Activated CD4-positive, alpha-beta T cell treated with anti-CD3 and anti-CD28 coated beads, Interleukin-2, amount 10 ng/mL, durations not matched to agents 7 days and 5 days (primary cell): Measurements from ENCODE around the gene FLRT2. TPM values are rescaled to one million over a fixed set of nuclear protein-coding genes. Genes with fewer than 3 reads are reported as not detected.

ENCODE experiments used
- CTCF ChIA-PET: fragments of 350-600 bp; sonication (Branson Sonifier 250); formaldehyde crosslinking; loops from one replicate; lab custom pipeline; 2021; ENCODE audit warnings: antibody characterized with exemption; lab: Charles Lee
- POLR2A ChIA-PET: fragments of 350-600 bp; sonication (Branson Sonifier 250); formaldehyde crosslinking; loops from one replicate; lab custom pipeline; 2021; ENCODE audit warnings: antibody characterized with exemption; lab: Charles Lee
- DNase-seq: peaks from one replicate; pipeline ENCODE4 v3.0.0-alpha.2; 2020
- H3K27ac Mint-ChIP-seq: one replicate; pipeline ENCODE4 v1.8.0; 2021; ENCODE audit warnings: mild to moderate bottlenecking, moderate library complexity, mixed read lengths
- H3K27me3 Mint-ChIP-seq: one replicate; pipeline ENCODE4 v1.8.0; 2021; ENCODE audit warnings: mixed read lengths
- H3K36me3 Mint-ChIP-seq: one replicate; pipeline ENCODE4 v1.8.0; 2021; ENCODE audit warnings: low read depth, mixed read lengths
- H3K4me1 Mint-ChIP-seq: one replicate; pipeline ENCODE4 v1.8.0; 2021; ENCODE audit warnings: mixed read lengths
- H3K4me3 Mint-ChIP-seq: one replicate; pipeline ENCODE4 v1.8.0; 2021; ENCODE audit warnings: mild to moderate bottlenecking, moderate library complexity, mixed read lengths
- H3K9me3 Mint-ChIP-seq: one replicate; pipeline ENCODE4 v1.8.0; 2021; ENCODE audit warnings: mixed read lengths
- total RNA-seq, 2 experiments: library from RNA; stranded (reverse); gene quantifications; one replicate each; pipeline ENCODE4 v1.2.3, GENCODE V29; 2021

The FLRT2 gene
- total RNA-seq, 2 experiments from 2014 or later = not detected

GRCh38 chr14:85576848-85577542, 47.1 kb downstream of the FLRT2 start:
- DNase-seq = no peak
- POLR2A ChIA-PET = no interaction called here
- Mint-ChIP-seq H3K36me3 (no peaks in the 10 kb centered on the region), H3K4me3 (no peak overlapping the region), H3K9me3 (no peaks in the 10 kb centered on the region), H3K4me1 (no peaks in the 10 kb centered on the region), H3K27me3 (no peaks in the 10 kb centered on the region), H3K27ac (no peak overlapping the region)
- CTCF ChIA-PET = interaction anchor here (0.6 kb wide), 1 partner anchor 458 kb away, joined by 3 read pairs; no protein-coding TSS in a partner anchor

GRCh38 chr14:85577543-85578114, 47.7 kb downstream of the FLRT2 start:
- no peaks in the 10 kb centered on the region for H3K9me3 Mint-ChIP-seq
- no peak overlapping the region for H3K27ac Mint-ChIP-seq
- H3K4me1 Mint-ChIP-seq = no peaks in the 10 kb centered on the region
- ChIA-PET CTCF (interaction anchor here (0.6 kb wide), 1 partner anchor 457 kb away, joined by 3 read pairs; no protein-coding TSS in a partner anchor), POLR2A (no interaction called here)
- DNase-seq = no peak
- H3K27me3 Mint-ChIP-seq = no peaks in the 10 kb centered on the region
- H3K4me3 Mint-ChIP-seq = no peak overlapping the region
- no peaks in the 10 kb centered on the region for H3K36me3 Mint-ChIP-seq

- H3K27ac Mint-ChIP-seq = no peak overlapping the region
- H3K9me3 Mint-ChIP-seq = no peaks in the 10 kb centered on the region
- no peak for DNase-seq
- ChIA-PET POLR2A (no interaction called here), CTCF (no interaction called here)
- H3K4me3 Mint-ChIP-seq = no peak overlapping the region
- H3K27me3 Mint-ChIP-seq = no peaks in the 10 kb centered on the region
- H3K36me3 Mint-ChIP-seq = no peaks in the 10 kb centered on the region
- no peaks in the 10 kb centered on the region for H3K4me1 Mint-ChIP-seq
These were observed 48.4 kb downstream of the FLRT2 start for GRCh38 chr14:85578357-85578756.

GRCh38 chr14:85578930-85579329, 49.0 kb downstream of the FLRT2 start:
- Mint-ChIP-seq H3K4me3 (no peak overlapping the region), H3K27me3 (no peaks in the 10 kb centered on the region), H3K36me3 (no peaks in the 10 kb centered on the region), H3K27ac (no peak overlapping the region), H3K4me1 (no peaks in the 10 kb centered on the region), H3K9me3 (no peaks in the 10 kb centered on the region)
- no peak for DNase-seq
- ChIA-PET POLR2A (no interaction called here), CTCF (no interaction called here)

GRCh38 chr14:85579942-85580341, 50.0 kb downstream of the FLRT2 start:
- Mint-ChIP-seq H3K4me1 (no peaks in the 10 kb centered on the region), H3K4me3 (no peak overlapping the region)
- POLR2A ChIA-PET = no interaction called here

GRCh38 chr14:85580536-85581140, 50.7 kb downstream of the FLRT2 start:
- Mint-ChIP-seq H3K36me3 (no peaks in the 10 kb centered on the region), H3K27me3 (no peaks in the 10 kb centered on the region), H3K4me3 (no peak overlapping the region), H3K9me3 (no peaks in the 10 kb centered on the region), H3K27ac (no peak overlapping the region), H3K4me1 (no peaks in the 10 kb centered on the region)
- ChIA-PET CTCF (no interaction called here), POLR2A (no interaction called here)
- no peak for DNase-seq

More at GRCh38 chr14:85579942-85580341, 50.0 kb downstream of the FLRT2 start:
- Mint-ChIP-seq H3K9me3 (no peaks in the 10 kb centered on the region), H3K27ac (no peak overlapping the region), H3K36me3 (no peaks in the 10 kb centered on the region), H3K27me3 (no peaks in the 10 kb centered on the region)
- DNase-seq = no peak
- CTCF ChIA-PET = no interaction called here

- H3K9me3 Mint-ChIP-seq = no peaks in the 10 kb centered on the region
- ChIA-PET CTCF (no interaction called here), POLR2A (no interaction called here)
- peaks cover 1% of the 10 kb centered on the region for H3K4me1 Mint-ChIP-seq
- H3K4me3 Mint-ChIP-seq = no peak overlapping the region
- DNase-seq = no peak
- H3K36me3 Mint-ChIP-seq = no peaks in the 10 kb centered on the region
- no peak overlapping the region for H3K27ac Mint-ChIP-seq
- H3K27me3 Mint-ChIP-seq = no peaks in the 10 kb centered on the region
These were observed 51.7 kb downstream of the FLRT2 start for GRCh38 chr14:85581691-85582090.

- DNase-seq = no peak
- Mint-ChIP-seq H3K9me3 (no peaks in the 10 kb centered on the region), H3K4me3 (no peak overlapping the region), H3K36me3 (no peaks in the 10 kb centered on the region), H3K4me1 (peaks cover 5% of the 10 kb centered on the region), H3K27ac (no peak overlapping the region), H3K27me3 (no peaks in the 10 kb centered on the region)
- ChIA-PET CTCF (no interaction called here), POLR2A (no interaction called here)
These were observed 53.4 kb downstream of the FLRT2 start for GRCh38 chr14:85583380-85583779.

GRCh38 chr14:85584481-85584880, 54.5 kb downstream of the FLRT2 start:
- H3K9me3 Mint-ChIP-seq = no peaks in the 10 kb centered on the region
- no peaks in the 10 kb centered on the region for H3K36me3 Mint-ChIP-seq
- no peak overlapping the region for H3K27ac Mint-ChIP-seq
- DNase-seq = no peak
- no peaks in the 10 kb centered on the region for H3K27me3 Mint-ChIP-seq
- peaks cover 5% of the 10 kb centered on the region for H3K4me1 Mint-ChIP-seq
- H3K4me3 Mint-ChIP-seq = no peak overlapping the region
- CTCF ChIA-PET = no interaction called here
- POLR2A ChIA-PET = no interaction called here

- CTCF ChIA-PET = interaction anchor here (0.7 kb wide), 2 partner anchors 475 to 478 kb away, joined by 3 to 4 read pairs; no protein-coding TSS in a partner anchor
These were observed 57.3 kb downstream of the FLRT2 start for GRCh38 chr14:85587151-85587711.

GRCh38 chr14:85590784-85591183, 60.8 kb downstream of the FLRT2 start:
- Mint-ChIP-seq H3K27me3 (no peaks in the 10 kb centered on the region), H3K27ac (no peak overlapping the region), H3K4me1 (peaks cover 5% of the 10 kb centered on the region), H3K36me3 (no peaks in the 10 kb centered on the region), H3K9me3 (peaks cover 4% of the 10 kb centered on the region), H3K4me3 (no peak overlapping the region)
- DNase-seq = no peak
- POLR2A ChIA-PET = no interaction called here
- CTCF ChIA-PET = no interaction called here

More at GRCh38 chr14:85587151-85587711, 57.3 kb downstream of the FLRT2 start:
- Mint-ChIP-seq H3K4me1 (peaks cover 5% of the 10 kb centered on the region), H3K4me3 (no peak overlapping the region), H3K36me3 (no peaks in the 10 kb centered on the region), H3K9me3 (peaks cover 4% of the 10 kb centered on the region), H3K27me3 (no peaks in the 10 kb centered on the region), H3K27ac (no peak overlapping the region)
- DNase-seq = no peak
- POLR2A ChIA-PET = no interaction called here

GRCh38 chr14:85594217-85594616, 64.3 kb downstream of the FLRT2 start:
- H3K4me1 Mint-ChIP-seq = no peaks in the 10 kb centered on the region

GRCh38 chr14:85595981-85596380, 66.0 kb downstream of the FLRT2 start:
- CTCF ChIA-PET = no interaction called here
- Mint-ChIP-seq H3K27me3 (no peaks in the 10 kb centered on the region), H3K27ac (no peak overlapping the region), H3K9me3 (no peaks in the 10 kb centered on the region), H3K36me3 (no peaks in the 10 kb centered on the region), H3K4me3 (no peak overlapping the region), H3K4me1 (no peaks in the 10 kb centered on the region)
- POLR2A ChIA-PET = no interaction called here
- no peak for DNase-seq

More at GRCh38 chr14:85594217-85594616, 64.3 kb downstream of the FLRT2 start:
- POLR2A ChIA-PET = no interaction called here
- no peaks in the 10 kb centered on the region for H3K27me3 Mint-ChIP-seq
- CTCF ChIA-PET = no interaction called here
- no peaks in the 10 kb centered on the region for H3K36me3 Mint-ChIP-seq
- DNase-seq = no peak
- no peak overlapping the region for H3K4me3 Mint-ChIP-seq
- no peak overlapping the region for H3K27ac Mint-ChIP-seq
- H3K9me3 Mint-ChIP-seq = peaks cover 4% of the 10 kb centered on the region
